SU-DHL-6 (cell line): Measurements from ENCODE around the gene ATP5F1D.

ENCODE experiments used
- CTCF ChIP-seq: fragments of 200-600 bp; sonication (generic); IDR thresholded peaks from one replicate; pipeline ENCODE4 v1.5.1; 2017; ENCODE audit warnings: antibody characterized with exemption, mild to moderate bottlenecking, low read length, moderate library complexity; ENCODE audit not compliant: insufficient read depth, poor library complexity, severe bottlenecking
- EZH2phosphoT487 ChIP-seq: fragments of 200-600 bp; sonication (generic), shearing (Covaris generic); conservative IDR thresholded peaks from 2 replicates; pipeline ENCODE4 v1.6.1; 2018; ENCODE audit warnings: mild to moderate bottlenecking, antibody characterized with exemption, low read length, moderate library complexity, mixed read lengths

GRCh38 chr19:1255186-1256161 is 13.9 kb downstream of the ATP5F1D start:
- TF ChIP-seq CTCF (no peak), EZH2phosphoT487 (no peak)
